Adrenal gland (tissue), 5 donors: ENCODE measurements around the gene STON2.

Experiments used
- CTCF ChIP-seq, 6 experiments: fragments of 450-650 bp in 4 of 6; fragments of 200-600 bp in 2 of 6; sonication (generic) in 1 of 6; IDR thresholded peaks; 1 replicate in 5 of 6; 2 replicates in 1 of 6; pipeline versions ENCODE4 v1.5.1 to v1.8.0; 2016 to 2021; ENCODE audit warnings: antibody characterized with exemption in 6 of 6, mild to moderate bottlenecking in 2 of 6, moderate library complexity in 1 of 6
- POLR2A ChIP-seq, 2 donors: fragments of 450-650 bp; IDR thresholded peaks; one replicate each; pipeline ENCODE4 v1.6.1; 2017; ENCODE audit warnings: antibody characterized with exemption in 2 of 2, mild to moderate bottlenecking in 2 of 2, moderate library complexity in 1 of 2
- donor health status: DM: no; HTN: no; CAD: no.

- TF ChIP-seq POLR2A (IDR thresholded peaks at IDR 0.05) (no peak), CTCF (IDR thresholded peaks at IDR 0.05) (no peak)
Observed at GRCh38 chr14:81446279-81447007, 46.3 kb upstream of the STON2 start.
